Testis (tissue), 2 donors: Measurements from ENCODE around the gene IFNL3.

Experiments
- CTCF ChIP-seq, 3 experiments: fragments of 450-650 bp in 2 of 3; fragments of 200-600 bp in 1 of 3; sonication (generic) in 1 of 3; IDR thresholded peaks; one replicate each; pipeline ENCODE4 v1.5.1; 2016 to 2019; ENCODE audit warnings: antibody characterized with exemption in 3 of 3, mild to moderate bottlenecking in 2 of 3, moderate library complexity in 1 of 3
- POLR2A ChIP-seq: fragments of 450-650 bp; IDR thresholded peaks from one replicate; pipeline ENCODE4 v1.6.1; 2017; ENCODE audit warnings: antibody characterized with exemption, mild to moderate bottlenecking, moderate library complexity

DNA sequence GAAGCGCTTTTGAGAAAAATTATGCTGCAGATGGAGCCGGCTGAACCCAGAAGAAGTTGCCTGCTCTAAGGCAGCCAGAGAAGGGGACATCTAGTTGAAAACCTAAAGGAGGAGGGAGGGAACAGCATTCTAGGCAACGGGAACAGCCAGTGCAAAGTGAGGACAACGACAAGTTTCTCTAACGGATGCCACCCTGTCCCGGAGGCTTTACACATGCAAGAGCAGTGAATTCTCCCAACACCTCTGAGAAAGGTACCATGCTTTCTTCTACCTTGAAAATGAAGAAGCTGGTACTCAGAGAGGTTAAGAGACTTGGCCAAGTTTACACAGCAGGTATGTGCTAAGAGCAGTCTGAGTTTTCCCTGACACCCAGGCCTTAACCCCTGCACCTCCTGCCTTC is 5.9 kb downstream of the IFNL3 start:
- TF ChIP-seq CTCF (IDR thresholded peaks at IDR 0.05) (no peak), POLR2A (no peak)
